Measurements from ENCODE around the gene STRADA. TPM values are rescaled to one million over a fixed set of nuclear protein-coding genes. Genes with fewer than 3 reads are reported as not detected.

The STRADA gene, protein sequence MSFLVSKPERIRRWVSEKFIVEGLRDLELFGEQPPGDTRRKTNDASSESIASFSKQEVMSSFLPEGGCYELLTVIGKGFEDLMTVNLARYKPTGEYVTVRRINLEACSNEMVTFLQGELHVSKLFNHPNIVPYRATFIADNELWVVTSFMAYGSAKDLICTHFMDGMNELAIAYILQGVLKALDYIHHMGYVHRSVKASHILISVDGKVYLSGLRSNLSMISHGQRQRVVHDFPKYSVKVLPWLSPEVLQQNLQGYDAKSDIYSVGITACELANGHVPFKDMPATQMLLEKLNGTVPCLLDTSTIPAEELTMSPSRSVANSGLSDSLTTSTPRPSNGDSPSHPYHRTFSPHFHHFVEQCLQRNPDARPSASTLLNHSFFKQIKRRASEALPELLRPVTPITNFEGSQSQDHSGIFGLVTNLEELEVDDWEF
- total RNA-seq (2022; extraction: Qiagen RNA extraction): 23.1 to 28.9 TPM (median 26.1 TPM) in 5 replicates

DNA sequence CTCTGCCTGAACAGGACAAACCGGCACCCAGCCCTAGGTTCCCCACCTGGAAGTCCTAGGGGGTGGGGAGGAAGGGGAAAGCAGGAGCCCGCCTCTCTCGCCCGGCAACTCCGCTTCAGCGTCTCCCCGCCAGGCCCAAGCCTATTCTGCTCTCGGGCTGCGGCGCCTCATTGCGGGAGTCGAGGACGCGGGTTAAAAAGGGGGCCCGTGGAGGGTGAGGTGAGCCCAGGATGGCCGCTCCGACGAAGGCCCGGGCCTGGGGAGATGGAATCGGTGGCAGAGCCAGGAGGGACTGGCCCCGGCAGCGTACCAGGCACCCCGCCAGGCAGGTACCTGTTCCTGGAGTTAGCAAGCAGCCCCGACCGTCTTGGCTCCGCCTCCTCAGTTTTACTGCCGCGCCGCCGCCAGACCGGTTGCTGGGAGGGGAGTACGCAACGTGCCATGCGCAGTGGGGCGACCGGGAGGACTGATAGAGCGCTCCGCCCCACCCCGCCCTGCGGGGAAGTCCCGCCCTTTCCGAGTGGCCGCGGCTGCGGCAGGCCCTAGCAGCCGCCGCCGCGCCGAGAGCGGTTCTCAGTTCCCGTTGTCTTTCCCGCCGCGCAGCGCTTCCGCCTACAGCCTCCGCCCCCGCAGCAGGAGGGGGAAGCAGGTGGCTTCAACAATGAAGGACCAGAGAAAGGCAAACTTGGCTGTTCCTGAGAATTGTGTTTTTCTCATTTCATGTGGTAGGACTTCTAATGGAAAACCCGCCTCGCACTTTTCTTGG is at the start of gene STRADA:
Gene STRADA (minus strand): TSS at position 392 of the 766 bp plus-strand sequence. CDS start 13,430 bp downstream, outside the sequence.

GRCh38 chr17:63774141-63774968 is 32.8 kb upstream of the STRADA start, which contains the start of gene DDX42:
TSS of gene DDX42 (plus strand) at chr17:63774170. CDS start at chr17:63787050, 12,880 bp downstream.

DNA sequence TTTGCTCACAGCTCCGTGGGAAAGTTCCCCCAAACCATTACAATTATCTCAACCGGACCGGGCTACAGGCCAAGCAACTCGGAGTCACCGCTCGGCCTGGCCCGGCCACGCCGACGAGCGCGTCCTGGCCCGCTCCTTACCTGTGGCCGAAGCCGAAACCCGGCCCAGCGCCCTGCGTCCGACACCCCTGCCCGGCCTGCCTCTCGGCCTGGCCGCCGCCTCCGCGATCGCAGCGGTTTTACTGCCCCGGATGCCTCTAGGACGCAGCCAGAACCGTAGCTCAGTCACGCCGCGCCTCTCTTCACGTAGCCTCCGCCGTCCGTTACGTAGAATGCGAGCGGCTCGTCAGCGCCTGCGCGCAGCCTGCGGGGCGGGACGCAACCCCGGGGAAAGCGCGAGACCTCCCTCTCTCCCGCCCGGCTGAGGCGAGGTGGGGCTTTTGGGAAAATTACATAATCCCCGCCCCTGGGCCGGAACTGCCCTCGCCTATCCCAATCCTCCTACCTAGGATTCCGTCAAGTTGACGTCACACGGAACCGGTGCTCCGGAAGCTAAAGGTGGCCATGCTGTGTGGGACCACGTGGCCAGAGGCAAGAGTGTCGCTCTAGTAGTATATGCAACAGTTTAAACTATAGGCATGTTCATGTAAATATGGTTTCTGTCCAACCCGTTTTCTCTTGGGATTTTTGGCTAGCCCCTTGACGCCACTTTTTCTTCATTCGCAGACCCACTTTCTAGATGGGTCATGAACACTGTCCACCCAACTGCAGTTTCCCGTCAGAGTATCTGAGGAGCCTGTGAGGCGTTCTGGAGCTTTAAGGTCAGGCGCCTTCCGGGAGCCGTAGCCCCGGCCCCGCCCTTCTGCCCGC is 31.9 kb upstream of the STRADA start, which contains the start of gene CCDC47:
Gene CCDC47 (minus strand): TSS at position 326 of the 869 bp plus-strand sequence. CDS start 7,422 bp downstream, outside the sequence.

GRCh38 chr17:63699638-63700527 is 41.7 kb downstream of the STRADA start, which contains the start of gene LIMD2:
TSS of gene LIMD2 (minus strand) at chr17:63700125. CDS start at chr17:63699298, 827 bp downstream.

Other genes starting within 250 kb of the STRADA start
- gene KCNH6, start 218.4 kb downstream of the STRADA start, total RNA-seq (2022; extraction: Qiagen RNA extraction): 0.02 to 0.06 TPM (median 0.05 TPM) in 3 of 5 replicates, not detected in the others
- 42.0 to 67.7 TPM (median 62.1 TPM) in 5 replicates for gene DCAF7, start 191.3 kb downstream of the STRADA start, total RNA-seq (2022; extraction: Qiagen RNA extraction)
- 55.6 to 57.7 TPM (median 56.5 TPM) in 5 replicates for gene TACO1, start 140.9 kb downstream of the STRADA start, total RNA-seq (2022; extraction: Qiagen RNA extraction)
- gene MAP3K3, start 119.4 kb downstream of the STRADA start, total RNA-seq (2022; extraction: Qiagen RNA extraction): 13.5 to 20.5 TPM (median 18.4 TPM) in 5 replicates
- 8.1 to 11.2 TPM (median 8.9 TPM) in 5 replicates for gene LIMD2, start 41.7 kb downstream of the STRADA start, total RNA-seq (2022; extraction: Qiagen RNA extraction)
- gene CCDC47, start 31.8 kb upstream of the STRADA start, total RNA-seq (2022; extraction: Qiagen RNA extraction): 104 to 121 TPM (median 118 TPM) in 5 replicates
- gene DDX42, start 32.4 kb upstream of the STRADA start, total RNA-seq (2022; extraction: Qiagen RNA extraction): 102 to 113 TPM (median 102 TPM) in 5 replicates
- 214 to 244 TPM (median 222 TPM) in 5 replicates for gene PSMC5, start 85.6 kb upstream of the STRADA start, total RNA-seq (2022; extraction: Qiagen RNA extraction)
- gene FTSJ3, start 85.9 kb upstream of the STRADA start, total RNA-seq (2022; extraction: Qiagen RNA extraction): 53.1 to 56.9 TPM (median 53.4 TPM) in 5 replicates
- gene SMARCD2, start 100.9 kb upstream of the STRADA start, total RNA-seq (2022; extraction: Qiagen RNA extraction): 51.3 to 65.9 TPM (median 61.6 TPM) in 5 replicates
- gene CSH2, start 131.9 kb upstream of the STRADA start, total RNA-seq (2022; extraction: Qiagen RNA extraction): not detected in 5 replicates
- not detected in 5 replicates for gene GH2, start 140.1 kb upstream of the STRADA start, total RNA-seq (2022; extraction: Qiagen RNA extraction)
- not detected in 5 replicates for gene CSH1, start 154.8 kb upstream of the STRADA start, total RNA-seq (2022; extraction: Qiagen RNA extraction)
- gene CSHL1, start 169.5 kb upstream of the STRADA start, total RNA-seq (2022; extraction: Qiagen RNA extraction): not detected in 5 replicates
- 0.11 TPM in 1 of 5 replicates, not detected in the others for gene GH1, start 177.0 kb upstream of the STRADA start, total RNA-seq (2022; extraction: Qiagen RNA extraction)
- gene CD79B, start 190.5 kb upstream of the STRADA start, total RNA-seq (2022; extraction: Qiagen RNA extraction): 0.17 TPM in 1 of 5 replicates, not detected in the others
- 0.02 to 0.08 TPM (median 0.07 TPM) in 5 replicates for gene SCN4A, start 231.1 kb upstream of the STRADA start, total RNA-seq (2022; extraction: Qiagen RNA extraction)

Measured in A549 treated with dexamethasone at 1 μM for 4 hours (cell line).